ENCODE data around the gene ANO9. TPM values are rescaled to one million over a fixed set of nuclear protein-coding genes. Genes with fewer than 3 reads are reported as not detected.

The ANO9 gene
- total RNA-seq, 4 donors from 2014 or later, result 0.59 to 8.2 (median 1.1) TPM

- no peaks in the 10 kb centered on the region for H3K27me3 ChIP-seq
- no peak for DNase-seq
- no peak overlapping the region for H3K4me3 ChIP-seq
- H3K9me3 ChIP-seq, result no peaks in the 10 kb centered on the region
- H3K4me1 ChIP-seq, result peaks cover 0 to 7% of the 10 kb centered on the region in 2 donors
- peak overlapping the region; percentile 72 to 92 for H3K27ac ChIP-seq
- H3K36me3 ChIP-seq, result no peaks in the 10 kb centered on the region
- intact Hi-C loops (cut with DNase I; ENCODE audit: low total_unique reads), result no loop called here
- TF ChIP-seq CTCF (IDR thresholded peaks at IDR 0.05) (no peak), POLR2A (IDR thresholded peaks at IDR 0.05) (no peak)
Observed at GRCh38 chr11:468036-468435, 26.2 kb upstream of the ANO9 start.

- Histone ChIP-seq H3K27me3 (no peaks in the 10 kb centered on the region), H3K4me1 (peaks cover 0 to 7% of the 10 kb centered on the region in 2 donors), H3K27ac (no peak overlapping the region), H3K4me3 (no peak overlapping the region), H3K36me3 (no peaks in the 10 kb centered on the region), H3K9me3 (no peaks in the 10 kb centered on the region)
- intact Hi-C loops (cut with DNase I; ENCODE audit: low total_unique reads), result no loop called here
- no peak for DNase-seq
- TF ChIP-seq CTCF (IDR thresholded peaks at IDR 0.05) (no peak), POLR2A (IDR thresholded peaks at IDR 0.05) (no peak)
Observed at GRCh38 chr11:465896-466530, 24.2 kb upstream of the ANO9 start.

DNA sequence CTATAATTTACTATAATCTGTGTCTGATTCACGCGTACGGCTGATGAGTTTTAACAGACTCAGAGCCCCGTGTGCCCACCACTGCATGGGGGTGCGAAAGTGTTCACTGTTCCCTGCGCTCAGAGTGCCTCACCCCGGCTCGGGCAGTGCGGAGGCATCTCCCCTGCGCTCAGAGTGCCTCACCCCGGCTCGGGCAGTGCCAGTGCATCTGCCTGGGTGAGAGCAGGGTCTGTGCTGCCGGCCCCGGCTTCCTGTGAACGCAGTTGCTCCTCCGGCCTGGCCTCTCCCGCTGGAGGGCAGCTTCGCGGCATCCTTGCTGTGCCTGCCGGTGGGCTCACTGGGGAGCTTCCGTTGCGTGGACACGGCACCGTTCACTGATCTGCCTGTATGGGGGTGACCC, 22.5 kb upstream of the ANO9 start:
- Histone ChIP-seq H3K4me1 (no peaks in the 10 kb centered on the region), H3K9me3 (no peaks in the 10 kb centered on the region), H3K27ac (no peak overlapping the region), H3K4me3 (no peak overlapping the region), H3K27me3 (no peaks in the 10 kb centered on the region), H3K36me3 (no peaks in the 10 kb centered on the region)
- no peak for TF ChIP-seq CTCF (IDR thresholded peaks at IDR 0.05)
- no peak for TF ChIP-seq POLR2A (IDR thresholded peaks at IDR 0.05)
- no peak for DNase-seq
- intact Hi-C loops (cut with DNase I; ENCODE audit: low total_unique reads), result no loop called here

- intact Hi-C loops (cut with DNase I; ENCODE audit: low total_unique reads), result no loop called here
- no peaks in the 10 kb centered on the region for H3K9me3 ChIP-seq
- H3K36me3 ChIP-seq, result no peaks in the 10 kb centered on the region
- no peak overlapping the region for H3K4me3 ChIP-seq
- no peaks in the 10 kb centered on the region for H3K27me3 ChIP-seq
- no peak for DNase-seq
- H3K4me1 ChIP-seq, result no peaks in the 10 kb centered on the region
- TF ChIP-seq POLR2A (IDR thresholded peaks at IDR 0.05) (no peak), CTCF (IDR thresholded peaks at IDR 0.05) (no peak)
- no peak overlapping the region for H3K27ac ChIP-seq
Observed at GRCh38 chr11:462107-462890, 20.5 kb upstream of the ANO9 start.

DNA sequence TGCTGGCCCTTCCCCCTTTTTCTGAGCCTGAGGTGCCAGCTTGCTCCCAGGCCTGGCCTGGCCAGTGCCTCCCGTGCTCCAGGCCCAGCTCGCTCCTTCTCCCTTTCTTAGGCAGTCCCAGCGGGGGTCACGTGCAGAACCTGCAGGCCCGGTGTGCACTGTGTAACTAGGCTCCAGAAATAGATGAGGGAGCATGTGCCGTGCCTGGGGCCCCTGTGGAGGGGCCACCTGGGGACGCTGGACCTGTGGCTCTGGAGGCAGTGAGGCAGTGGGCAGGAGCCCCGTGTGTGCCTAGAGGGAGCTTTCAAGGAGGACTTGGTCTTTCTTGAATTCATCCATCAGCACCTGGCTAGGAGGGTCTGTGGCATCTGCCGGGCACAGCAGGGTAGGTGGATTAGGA, 19.8 kb upstream of the ANO9 start:
- TF ChIP-seq CTCF (IDR thresholded peaks at IDR 0.05) (no peak), POLR2A (IDR thresholded peaks at IDR 0.05) (no peak)
- H3K27ac ChIP-seq, result no peak overlapping the region
- DNase-seq, result no peak

More for the DNA sequence above, 19.8 kb upstream of the ANO9 start:
- Histone ChIP-seq H3K4me3 (no peak overlapping the region), H3K36me3 (no peaks in the 10 kb centered on the region), H3K9me3 (no peaks in the 10 kb centered on the region), H3K27me3 (no peaks in the 10 kb centered on the region), H3K4me1 (no peaks in the 10 kb centered on the region)
- intact Hi-C loops (cut with DNase I; ENCODE audit: low total_unique reads), result no loop called here
